Type B pancreatic cell (in vitro differentiated cells): Measurements from ENCODE around the gene SDK1. TPM values are rescaled to one million over a fixed set of nuclear protein-coding genes. Genes with fewer than 3 reads are reported as not detected.

Experiments
- DNase-seq: peaks from one replicate; pipeline ENCODE4 v3.0.0; 2021; ENCODE audit warnings: mixed read lengths; ENCODE audit not compliant: unreplicated experiment; ENCODE audit errors: extremely low spot score
- H3K27ac Mint-ChIP-seq: 2 replicates; pipeline ENCODE4 v1.8.0; 2021; ENCODE audit warnings: mild to moderate bottlenecking, mixed read lengths
- H3K27me3 Mint-ChIP-seq: 2 replicates; pipeline ENCODE4 v1.8.0; 2021; ENCODE audit warnings: mixed read lengths
- H3K36me3 Mint-ChIP-seq: 2 replicates; pipeline ENCODE4 v1.8.0; 2021; ENCODE audit warnings: mixed read lengths
- H3K4me1 Mint-ChIP-seq: one replicate; pipeline ENCODE4 v1.8.0; 2021; ENCODE audit warnings: mixed read lengths; ENCODE audit not compliant: unreplicated experiment
- H3K4me3 Mint-ChIP-seq: 2 replicates; pipeline ENCODE4 v1.8.0; 2021; ENCODE audit warnings: mild to moderate bottlenecking, mixed read lengths
- H3K9me3 Mint-ChIP-seq: 2 replicates; pipeline ENCODE4 v1.8.0; 2021; ENCODE audit warnings: mixed read lengths
- CTCF ChIP-seq: fragments of 200-600 bp; sonication (generic); conservative IDR thresholded peaks from 2 replicates; pipeline ENCODE4 v1.5.0; 2021; ENCODE audit warnings: antibody characterized with exemption, mild to moderate bottlenecking
- total RNA-seq: library from RNA; stranded (reverse); gene quantifications from 2 replicates; pipeline ENCODE4 v1.2.1, GENCODE V29; 2021; ENCODE audit warnings: low replicate concordance

Gene SDK1
- total RNA-seq, 1 donor from 2014 or later: 26.1 TPM

GRCh38 chr7:3616306-3616705, 315.3 kb downstream of the SDK1 start:
- Mint-ChIP-seq H3K27me3 (no peaks in the 10 kb centered on the region), H3K9me3 (peaks cover 5% of the 10 kb centered on the region), H3K4me1 (no peaks in the 10 kb centered on the region), H3K27ac (no peak overlapping the region), H3K36me3 (peaks cover 9% of the 10 kb centered on the region), H3K4me3 (no peak overlapping the region)
- DNase-seq: no peak
- no peak for TF ChIP-seq CTCF

GRCh38 chr7:3630081-3630480, 329.0 kb downstream of the SDK1 start:
- TF ChIP-seq CTCF: no peak
- peaks cover 16% of the 10 kb centered on the region for H3K36me3 Mint-ChIP-seq
- H3K27ac Mint-ChIP-seq: no peak overlapping the region
- peaks cover 4% of the 10 kb centered on the region for H3K9me3 Mint-ChIP-seq
- H3K4me1 Mint-ChIP-seq: no peaks in the 10 kb centered on the region
- no peaks in the 10 kb centered on the region for H3K27me3 Mint-ChIP-seq
- DNase-seq: no peak
- H3K4me3 Mint-ChIP-seq: no peak overlapping the region

- TF ChIP-seq CTCF: no peak
- H3K36me3 Mint-ChIP-seq: peaks cover 15% of the 10 kb centered on the region
- no peak overlapping the region for H3K4me3 Mint-ChIP-seq
- H3K27me3 Mint-ChIP-seq: no peaks in the 10 kb centered on the region
- peaks cover 4% of the 10 kb centered on the region for H3K9me3 Mint-ChIP-seq
- no peak for DNase-seq
- H3K27ac Mint-ChIP-seq: no peak overlapping the region
- H3K4me1 Mint-ChIP-seq: peaks cover 9% of the 10 kb centered on the region
Measured at GRCh38 chr7:3634396-3634795, 333.3 kb downstream of the SDK1 start.

- Mint-ChIP-seq H3K9me3 (peaks cover 2% of the 10 kb centered on the region), H3K4me3 (no peak overlapping the region), H3K27ac (no peak overlapping the region), H3K36me3 (peaks cover 7% of the 10 kb centered on the region), H3K4me1 (peaks cover 11% of the 10 kb centered on the region), H3K27me3 (no peaks in the 10 kb centered on the region)
- no peak for TF ChIP-seq CTCF
- DNase-seq: no peak
Measured at GRCh38 chr7:3636131-3636860, 335.2 kb downstream of the SDK1 start.

GRCh38 chr7:3639253-3639652, 338.2 kb downstream of the SDK1 start:
- H3K27ac Mint-ChIP-seq: no peak overlapping the region

More at GRCh38 chr7:3639253-3639652, 338.2 kb downstream of the SDK1 start:
- TF ChIP-seq CTCF: no peak
- no peak for DNase-seq
- Mint-ChIP-seq H3K9me3 (no peaks in the 10 kb centered on the region), H3K27me3 (no peaks in the 10 kb centered on the region), H3K4me3 (no peak overlapping the region), H3K36me3 (peaks cover 18% of the 10 kb centered on the region), H3K4me1 (peaks cover 14% of the 10 kb centered on the region)
